ENCODE measurements around the gene METTL14. TPM values are rescaled to one million over a fixed set of nuclear protein-coding genes. Genes with fewer than 3 reads are reported as not detected.

Gene METTL14
- total RNA-seq, 1 experiment from 2014 or later: 53.8 TPM

GRCh38 chr4:118754890-118755289 is 69.7 kb downstream of the METTL14 start (continued):
- TF ChIP-seq POLR2A (IDR thresholded peaks at IDR 0.05; ENCODE audit: borderline replicate concordance, extremely low read depth, insufficient read depth, insufficient read length) (no peak), SIN3A (IDR thresholded peaks at IDR 0.05; ENCODE audit: low read depth) (no peak), TCF7L2 (IDR thresholded peaks at IDR 0.05; ENCODE audit: borderline replicate concordance, extremely low read depth, insufficient read depth, insufficient read length) (no peak), EGR1 (IDR thresholded peaks at IDR 0.05; ENCODE audit: low read depth) (no peak)

GRCh38 chr4:118755438-118756226 is 70.4 kb downstream of the METTL14 start:
- DNase-seq (ENCODE audit: low read depth, low spot score) (no peak), ATAC-seq (no peak)
- Histone ChIP-seq H3K27ac (ENCODE audit: low read depth, low read length) (no peak overlapping the region), H3K36me3 (ENCODE audit: control insufficient read depth in 1 of 2, insufficient read depth in 2 of 2, low read length in 2 of 2) (peaks cover 0 to 5% of the 10 kb centered on the region in 2 experiments; a peak in 1 of 4 replicates), H4K20me1 (ENCODE audit: insufficient read depth) (no peaks in the 10 kb centered on the region), H3K4me2 (ENCODE audit: low read length) (no peak overlapping the region), H3K27me3 (ENCODE audit: insufficient read depth, low read length) (no peaks in the 10 kb centered on the region), H3K9ac (ENCODE audit: low read length) (no peak overlapping the region), H2AFZ (ENCODE audit: low read depth, low read length, poor library complexity, severe bottlenecking) (no peak overlapping the region), H3K79me2 (ENCODE audit: insufficient read depth, low read length) (no peaks in the 10 kb centered on the region), H3K9me2 (ENCODE audit: insufficient read depth) (no peaks in the 10 kb centered on the region), H3K4me1 (ENCODE audit: control insufficient read depth in 1 of 2, insufficient read depth in 2 of 2, low read length in 2 of 2) (no peaks in the 10 kb centered on the region), H3K9me3 (ENCODE audit: control insufficient read depth in 1 of 2, insufficient read depth in 1 of 2, low read depth in 1 of 2, low read length in 2 of 2) (no peaks in the 10 kb centered on the region), H3K4me3 (replicated peaks in 1 of 2; ENCODE audit: low read depth in 1 of 2, low read length in 2 of 2) (no peak overlapping the region)
- intact Hi-C loops (cut with micrococcal nuclease): no loop called here
- no TSS peak for BruUV-seq (replicated peaks)
- ChIA-PET POLR2A (no interaction called here), CTCF (no interaction called here), RAD21 (ENCODE audit: low non-redundant PET in 1 of 2, low total read pairs in 2 of 2, uncharacterized antibody in 2 of 2, unreplicated experiment in 2 of 2) (no interaction called here)
- TF ChIP-seq RAD21 (IDR thresholded peaks at IDR 0.05; ENCODE audit: low read depth): no peak
- TF ChIP-seq REST (IDR thresholded peaks at IDR 0.05; ENCODE audit: low read depth): no peak
- no peak for TF ChIP-seq EZH2phosphoT487 (IDR thresholded peaks at IDR 0.05; ENCODE audit: borderline replicate concordance)
- TF ChIP-seq ZNF274 (IDR thresholded peaks at IDR 0.05; ENCODE audit: low read depth, low read length): no peak
- TF ChIP-seq SIN3A (IDR thresholded peaks at IDR 0.05; ENCODE audit: low read depth): no peak
- no peak for TF ChIP-seq SP1 (IDR thresholded peaks at IDR 0.05; ENCODE audit: low read depth)
- no peak for TF ChIP-seq FOSL1 (IDR thresholded peaks at IDR 0.05; ENCODE audit: low read depth)
- no peak for TF ChIP-seq CEBPB (IDR thresholded peaks at IDR 0.05; ENCODE audit: low read depth)
- TF ChIP-seq CBX3 (IDR thresholded peaks at IDR 0.05; ENCODE audit: low read depth): no peak
- no peak for TF ChIP-seq TCF7L2 (IDR thresholded peaks at IDR 0.05; ENCODE audit: borderline replicate concordance, extremely low read depth, insufficient read depth, insufficient read length)
- no peak for TF ChIP-seq POLR2A (IDR thresholded peaks at IDR 0.05; ENCODE audit: borderline replicate concordance, extremely low read depth, insufficient read depth, insufficient read length)
- TF ChIP-seq ZFX (IDR thresholded peaks at IDR 0.05): no peak
- no peak for TF ChIP-seq JUND (IDR thresholded peaks at IDR 0.05)

Data from HCT116 (cell line).